OCI-LY7 (cell line): ENCODE data around the gene PRKN. TPM values are rescaled to one million over a fixed set of nuclear protein-coding genes. Genes with fewer than 3 reads are reported as not detected.

Source experiments
- BruUV-seq: library from RNA; stranded (reverse); fragments of 400-500 nt; replicated peaks from 2 replicates; lab custom pipeline; 2021; lab: Mats Ljungman, UMichigan
- CTCF ChIA-PET: fragments of 300-600 bp; sonication (Branson Sonifier 250); formaldehyde crosslinking; loops from one replicate; lab custom pipeline; 2022; ENCODE audit warnings: antibody characterized with exemption; ENCODE audit not compliant: unreplicated experiment; lab: Charles Lee
- POLR2A ChIA-PET: fragments of 300-600 bp; sonication (Branson Sonifier 250); formaldehyde crosslinking; loops from one replicate; lab custom pipeline; 2022; ENCODE audit warnings: antibody characterized with exemption; lab: Charles Lee
- DNase-seq: peaks from one replicate; pipeline ENCODE4 v3.0.0-alpha.2; 2015; ENCODE audit warnings: low spot score
- H2AFZ ChIP-seq: fragments of 200-600 bp; sonication (generic), shearing (Covaris generic); 2 replicates; pipeline ENCODE4 v1.6.1; 2014; ENCODE audit warnings: mild to moderate bottlenecking, antibody characterized with exemption, low read length, moderate library complexity
- H3K27ac ChIP-seq: fragments of 200-600 bp; sonication (generic); 2 replicates; pipeline ENCODE4 v1.5.1; 2014; ENCODE audit warnings: mixed run types, low read depth, mild to moderate bottlenecking, moderate library complexity, low read length, inconsistent platforms; ENCODE audit not compliant: poor library complexity, severe bottlenecking
- H3K36me3 ChIP-seq: fragments of 200-600 bp; sonication (generic); 2 replicates; pipeline ENCODE4 v1.6.1; 2014; ENCODE audit warnings: mild to moderate bottlenecking, antibody characterized with exemption, low read length, moderate library complexity, mixed read lengths; ENCODE audit not compliant: insufficient read depth
- H3K4me1 ChIP-seq: fragments of 200-600 bp; sonication (generic); 2 replicates; pipeline ENCODE4 v1.5.1; 2014; ENCODE audit warnings: mild to moderate bottlenecking, low read length; ENCODE audit not compliant: insufficient read depth, poor library complexity, severe bottlenecking
- H3K4me2 ChIP-seq: fragments of 200-600 bp; sonication (generic); 2 replicates; pipeline ENCODE4 v1.6.1; 2014; ENCODE audit warnings: mild to moderate bottlenecking, low read length
- H3K4me3 ChIP-seq: fragments of 200-600 bp; sonication (generic); 2 replicates; pipeline ENCODE4 v1.5.1; 2014; ENCODE audit warnings: mild to moderate bottlenecking, low read depth, low read length; ENCODE audit not compliant: poor library complexity, severe bottlenecking
- H3K79me2 ChIP-seq: fragments of 200-600 bp; sonication (generic); 2 replicates; pipeline ENCODE4 v1.6.1; 2016; ENCODE audit warnings: low read depth, mild to moderate bottlenecking, low read length, moderate library complexity, mixed read lengths; ENCODE audit not compliant: insufficient read depth
- H3K9me2 ChIP-seq: fragments of 200-600 bp; sonication (generic); 2 replicates; pipeline ENCODE4 v1.6.1; 2016; ENCODE audit warnings: mild to moderate bottlenecking, low read length, mixed read lengths; ENCODE audit not compliant: insufficient read depth
- H3K9me3 ChIP-seq: fragments of 200-600 bp; sonication (generic); 2 replicates; pipeline ENCODE4 v1.6.1; 2014; ENCODE audit warnings: mild to moderate bottlenecking, mixed run types, low read length, mixed read lengths
- H4K20me1 ChIP-seq: fragments of 200-600 bp; sonication (generic); 2 replicates; pipeline ENCODE4 v1.6.1; 2014; ENCODE audit warnings: mild to moderate bottlenecking, antibody characterized with exemption, low read length, moderate library complexity, mixed read lengths; ENCODE audit not compliant: insufficient read depth
- CTCF ChIP-seq: fragments of 200-600 bp; sonication (generic); conservative IDR thresholded peaks from 2 replicates; pipeline ENCODE4 v1.5.1; 2014; ENCODE audit warnings: mild to moderate bottlenecking, antibody characterized with exemption, low read length, moderate library complexity, mixed read lengths
- EZH2phosphoT487 ChIP-seq: fragments of 200-600 bp; sonication (generic); IDR thresholded peaks from 2 replicates; pipeline ENCODE4 v1.6.1; 2018; ENCODE audit warnings: low read depth, borderline replicate concordance, mild to moderate bottlenecking, mixed run types, antibody characterized with exemption, low read length, moderate library complexity, mixed read lengths
- intact Hi-C: fragments of 100-400 bp; cut with micrococcal nuclease; formaldehyde crosslinking; loops from one replicate; pipeline ENCODE4 v1.10.0; 2022; ENCODE audit not compliant: unreplicated experiment
- total RNA-seq, 2 experiments: library from RNA; depleted of rRNA in 1 of 2; stranded (reverse); fragments of >200 nt in 1 of 2; shearing (Covaris generic) in 1 of 2; gene quantifications; 2 replicates each; pipeline ENCODE4 v1.2.3, GENCODE V29; 2014 to 2022

Gene PRKN
- total RNA-seq, 2 experiments from 2014 or later = 1.3 to 2.0 TPM

DNA sequence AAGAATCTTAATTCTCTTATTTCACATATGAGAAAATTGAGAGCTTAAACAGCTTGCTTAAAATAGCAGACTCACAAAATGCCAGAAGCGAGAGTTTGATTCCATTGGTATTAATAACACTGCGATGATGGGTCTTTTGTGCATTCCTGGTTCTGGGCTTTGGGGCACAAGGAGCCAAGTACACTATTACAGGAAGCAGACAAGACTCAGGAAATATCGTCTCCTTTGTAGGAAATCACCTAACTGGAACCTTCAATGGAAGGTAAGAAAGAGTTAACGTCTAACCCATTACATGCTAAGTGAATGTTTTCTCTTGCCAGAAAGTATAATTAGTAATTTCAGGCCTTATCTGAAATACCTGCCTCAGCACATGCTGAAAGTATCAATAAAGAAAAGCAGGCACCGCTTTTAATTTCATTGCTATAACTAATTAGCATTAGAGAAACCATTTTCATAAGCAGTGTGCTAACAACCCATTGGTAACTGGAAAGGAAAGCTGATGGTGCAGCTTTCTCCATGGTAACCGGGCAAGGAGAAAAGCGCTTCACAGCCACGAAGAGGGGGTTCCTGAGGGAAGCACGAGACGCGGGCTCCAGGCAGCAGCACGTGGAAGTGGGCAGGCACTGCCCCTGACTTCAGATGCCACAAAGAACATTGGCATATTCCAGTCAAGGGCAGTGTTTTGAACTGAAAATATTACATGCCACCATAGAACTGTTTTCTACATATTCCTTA is 1247.0 kb downstream of the PRKN start:
- no peaks in the 10 kb centered on the region for H3K9me2 ChIP-seq
- no peak overlapping the region for H3K4me3 ChIP-seq
- intact Hi-C loops = no loop called here
- TF ChIP-seq EZH2phosphoT487 (no peak), CTCF (no peak)
- DNase-seq = no peak
- ChIA-PET POLR2A (no interaction called here), CTCF (no interaction called here)
- H3K27ac ChIP-seq = no peak overlapping the region
- no peaks in the 10 kb centered on the region for H3K36me3 ChIP-seq
- no peak overlapping the region for H2AFZ ChIP-seq
- H3K4me1 ChIP-seq = no peaks in the 10 kb centered on the region
- H3K9me3 ChIP-seq = no peaks in the 10 kb centered on the region
- BruUV-seq = no TSS peak
- no peaks in the 10 kb centered on the region for H4K20me1 ChIP-seq
- no peaks in the 10 kb centered on the region for H3K79me2 ChIP-seq
- no peak overlapping the region for H3K4me2 ChIP-seq

DNA sequence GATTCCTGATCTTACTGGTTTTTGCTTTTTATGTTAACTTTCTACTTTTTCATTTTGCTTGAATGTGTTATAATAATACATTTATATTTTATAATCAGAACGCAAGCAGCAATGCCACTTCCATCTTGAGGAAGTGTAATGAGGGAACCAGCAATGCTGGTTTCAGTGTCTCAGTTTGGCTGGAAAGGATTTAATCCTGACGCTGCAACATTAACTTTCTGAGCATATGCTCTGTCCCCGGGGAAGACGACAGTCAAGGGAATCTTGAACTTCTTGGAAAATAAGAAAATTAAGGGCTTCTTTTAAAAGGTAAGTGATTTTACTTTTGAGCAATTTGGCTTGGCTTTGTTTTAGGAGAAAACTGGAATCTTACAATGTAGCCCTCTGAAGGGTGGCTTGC is 1248.2 kb downstream of the PRKN start:
- DNase-seq = no peak
- TF ChIP-seq CTCF (no peak), EZH2phosphoT487 (no peak)
- Histone ChIP-seq H3K4me2 (no peak overlapping the region), H3K4me1 (no peaks in the 10 kb centered on the region), H3K4me3 (no peak overlapping the region), H3K27ac (no peak overlapping the region), H3K9me2 (no peaks in the 10 kb centered on the region), H3K36me3 (no peaks in the 10 kb centered on the region), H3K9me3 (no peaks in the 10 kb centered on the region), H4K20me1 (no peaks in the 10 kb centered on the region), H2AFZ (no peak overlapping the region), H3K79me2 (no peaks in the 10 kb centered on the region)
- ChIA-PET CTCF (no interaction called here), POLR2A (no interaction called here)
- BruUV-seq = no TSS peak
- intact Hi-C loops = no loop called here

- TF ChIP-seq CTCF = no peak
- no peak for TF ChIP-seq EZH2phosphoT487
- no peaks in the 10 kb centered on the region for H3K36me3 ChIP-seq
- no peak for DNase-seq
- H2AFZ ChIP-seq = no peak overlapping the region
- no peaks in the 10 kb centered on the region for H4K20me1 ChIP-seq
- intact Hi-C loops = no loop called here
- no peaks in the 10 kb centered on the region for H3K4me1 ChIP-seq
- H3K4me2 ChIP-seq = no peak overlapping the region
- CTCF ChIA-PET = no interaction called here
- no peaks in the 10 kb centered on the region for H3K79me2 ChIP-seq
- H3K9me3 ChIP-seq = no peaks in the 10 kb centered on the region
- no TSS peak for BruUV-seq
- POLR2A ChIA-PET = no interaction called here
- H3K9me2 ChIP-seq = no peaks in the 10 kb centered on the region
- no peak overlapping the region for H3K4me3 ChIP-seq
- H3K27ac ChIP-seq = no peak overlapping the region
Observed at GRCh38 chr6:161477876-161478425, 1249.6 kb downstream of the PRKN start.
